Coronary artery (tissue), 2 donors: ENCODE measurements around the gene OR1J1.

Experiments used
- DNase-seq: peaks from one replicate; pipeline ENCODE4 v3.0.0-alpha.2; 2017; ENCODE audit warnings: low spot score
- H3K27ac ChIP-seq, 2 donors: fragments of 200-600 bp; sonication (generic); one replicate each; pipeline ENCODE4 v1.5.1; 2016 to 2019
- H3K4me3 ChIP-seq: fragments of 200-600 bp; sonication (generic); 2 replicates; pipeline ENCODE4 v1.5.1; 2016; ENCODE audit warnings: mild to moderate bottlenecking, moderate library complexity
- TF ChIP-seq, protein P1 (sequence below): fragments of 200-600 bp; sonication (generic); IDR thresholded peaks from one replicate; pipeline ENCODE4 v1.5.1; 2019; ENCODE audit warnings: antibody characterized with exemption

Gene OR1J1

GRCh38 chr9:122466456-122466855 is 11.3 kb downstream of the OR1J1 start:
- TF ChIP-seq, protein P1, sequence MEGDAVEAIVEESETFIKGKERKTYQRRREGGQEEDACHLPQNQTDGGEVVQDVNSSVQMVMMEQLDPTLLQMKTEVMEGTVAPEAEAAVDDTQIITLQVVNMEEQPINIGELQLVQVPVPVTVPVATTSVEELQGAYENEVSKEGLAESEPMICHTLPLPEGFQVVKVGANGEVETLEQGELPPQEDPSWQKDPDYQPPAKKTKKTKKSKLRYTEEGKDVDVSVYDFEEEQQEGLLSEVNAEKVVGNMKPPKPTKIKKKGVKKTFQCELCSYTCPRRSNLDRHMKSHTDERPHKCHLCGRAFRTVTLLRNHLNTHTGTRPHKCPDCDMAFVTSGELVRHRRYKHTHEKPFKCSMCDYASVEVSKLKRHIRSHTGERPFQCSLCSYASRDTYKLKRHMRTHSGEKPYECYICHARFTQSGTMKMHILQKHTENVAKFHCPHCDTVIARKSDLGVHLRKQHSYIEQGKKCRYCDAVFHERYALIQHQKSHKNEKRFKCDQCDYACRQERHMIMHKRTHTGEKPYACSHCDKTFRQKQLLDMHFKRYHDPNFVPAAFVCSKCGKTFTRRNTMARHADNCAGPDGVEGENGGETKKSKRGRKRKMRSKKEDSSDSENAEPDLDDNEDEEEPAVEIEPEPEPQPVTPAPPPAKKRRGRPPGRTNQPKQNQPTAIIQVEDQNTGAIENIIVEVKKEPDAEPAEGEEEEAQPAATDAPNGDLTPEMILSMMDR, result no peak
- Histone ChIP-seq H3K4me3 (no peak overlapping the region), H3K27ac (no peak overlapping the region)
- DNase-seq, result no peak

- DNase-seq, result peak; percentile 80
- H3K27ac ChIP-seq, result no peak overlapping the region
- peak overlapping the region; percentile 55 for H3K4me3 ChIP-seq
- TF ChIP-seq, protein P1, result peak; percentile 69
Observed at GRCh38 chr9:122464633-122465567, 12.8 kb downstream of the OR1J1 start.

- no peak overlapping the region for H3K27ac ChIP-seq
- H3K4me3 ChIP-seq, result peak overlapping the region; percentile 55
- DNase-seq, result no peak
- TF ChIP-seq, protein P1, result no peak
Observed at GRCh38 chr9:122463828-122464632, 13.7 kb downstream of the OR1J1 start.

- Histone ChIP-seq H3K4me3 (no peak overlapping the region), H3K27ac (no peak overlapping the region)
- TF ChIP-seq, protein P1, result no peak
- DNase-seq, result no peak
Observed at GRCh38 chr9:122457787-122458186, 19.9 kb downstream of the OR1J1 start.

GRCh38 chr9:122456123-122456522 is 21.6 kb downstream of the OR1J1 start:
- TF ChIP-seq, protein P1, result no peak
- H3K4me3 ChIP-seq, result no peak overlapping the region
- no peak for DNase-seq
- no peak overlapping the region for H3K27ac ChIP-seq

DNA sequence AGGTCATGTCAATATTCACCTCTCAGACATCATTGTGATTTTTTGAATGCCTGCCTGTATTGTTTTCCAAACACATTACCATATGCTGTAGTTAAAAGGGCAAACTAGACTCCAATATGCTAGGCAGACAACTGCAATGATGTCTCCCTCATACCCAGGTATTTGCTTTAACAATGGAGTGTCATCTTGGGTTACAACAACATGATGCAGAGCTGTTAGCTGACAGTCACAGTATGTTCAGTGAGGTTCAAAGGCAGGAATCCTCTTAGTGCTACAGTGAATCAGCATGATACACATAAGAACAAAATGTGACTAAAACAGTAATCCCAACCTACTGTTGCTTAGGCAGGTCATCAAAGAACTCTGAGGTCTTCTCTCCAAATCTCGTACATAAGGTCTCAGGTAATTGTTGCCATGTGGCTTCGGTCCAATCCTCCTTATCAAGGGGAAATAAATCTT is 24.0 kb downstream of the OR1J1 start:
- TF ChIP-seq, protein P1, result no peak
- DNase-seq, result no peak
- H3K4me3 ChIP-seq, result no peak overlapping the region
- H3K27ac ChIP-seq, result no peak overlapping the region
